ENCODE results near the gene TMC5. TPM values are rescaled to one million over a fixed set of nuclear protein-coding genes. Genes with fewer than 3 reads are reported as not detected.
A peak's percentile ranks its signal among the peaks of the same experiment; 100 is the strongest.

Gene TMC5
- total and polyA plus RNA-seq, 2 of the 13 experiments (the other 11 are each of a cell fraction or from before 2014, with no cell fraction given), result 0.09 to 0.41 TPM

- TF ChIP-seq ZNF580 (CRISPR knock-in tag; IDR thresholded peaks at IDR 0.05; ENCODE audit: borderline replicate concordance, low read depth) (peak; percentile 91; the same call in 1 of the 2 replicates), TBP (CRISPR knock-in tag; IDR thresholded peaks at IDR 0.05) (no peak), XRCC5 (optimal IDR thresholded peaks at IDR 0.05; ENCODE audit: low read length) (no peak), EP300 (IDR thresholded peaks at IDR 0.05; ENCODE audit: low read depth in 2 of 2, low read length in 2 of 2) (peak in 1 of 2 experiments; percentile 97; a peak in 2 of 4 replicates), EP300 (CRISPR knock-in tag; IDR thresholded peaks at IDR 0.05; ENCODE audit: borderline replicate concordance) (peak; percentile 93), ZNF274 (CRISPR knock-in tag; IDR thresholded peaks at IDR 0.05) (no peak), ZNF136 (CRISPR knock-in tag; IDR thresholded peaks at IDR 0.05; ENCODE audit: low read depth) (peak; percentile 75; the same call in 1 of the 2 replicates), SMAD1 (CRISPR knock-in tag; IDR thresholded peaks at IDR 0.05; ENCODE audit: borderline replicate concordance, low read depth) (no peak), KLF15 (CRISPR knock-in tag; IDR thresholded peaks at IDR 0.05; ENCODE audit: borderline replicate concordance) (no peak), ZZZ3 (CRISPR knock-in tag; IDR thresholded peaks at IDR 0.05; ENCODE audit: borderline replicate concordance) (no peak), ZNF543 (CRISPR knock-in tag; IDR thresholded peaks at IDR 0.05) (no peak), NPAS2 (CRISPR knock-in tag; IDR thresholded peaks at IDR 0.05; ENCODE audit: borderline replicate concordance) (no peak), NFIB (CRISPR knock-in tag; IDR thresholded peaks at IDR 0.05; ENCODE audit: borderline replicate concordance) (no peak), ZNF362 (CRISPR knock-in tag; IDR thresholded peaks at IDR 0.05; ENCODE audit: borderline replicate concordance) (peak; percentile 51; the same call in 1 of the 2 replicates), ELK4 (CRISPR knock-in tag; IDR thresholded peaks at IDR 0.05; ENCODE audit: borderline replicate concordance) (no peak), ZNF589 (CRISPR knock-in tag; conservative IDR thresholded peaks at IDR 0.05) (no peak), ZNF354B (CRISPR knock-in tag; IDR thresholded peaks at IDR 0.05) (no peak), ZNF879 (CRISPR knock-in tag; IDR thresholded peaks at IDR 0.05) (no peak), TBX2 (CRISPR knock-in tag; IDR thresholded peaks at IDR 0.05; ENCODE audit: borderline replicate concordance) (peak; percentile 92), ZNF484 (CRISPR knock-in tag; IDR thresholded peaks at IDR 0.05; ENCODE audit: borderline replicate concordance, low read depth) (no peak), REXO4 (CRISPR knock-in tag; IDR thresholded peaks at IDR 0.05; ENCODE audit: borderline replicate concordance) (no peak), CHCHD3 (CRISPR knock-in tag; IDR thresholded peaks at IDR 0.05) (no peak), SNAPC2 (CRISPR knock-in tag; IDR thresholded peaks at IDR 0.05) (peak; percentile 81; the same call in 1 of the 2 replicates)
- TF ChIP-seq, protein P1, sequence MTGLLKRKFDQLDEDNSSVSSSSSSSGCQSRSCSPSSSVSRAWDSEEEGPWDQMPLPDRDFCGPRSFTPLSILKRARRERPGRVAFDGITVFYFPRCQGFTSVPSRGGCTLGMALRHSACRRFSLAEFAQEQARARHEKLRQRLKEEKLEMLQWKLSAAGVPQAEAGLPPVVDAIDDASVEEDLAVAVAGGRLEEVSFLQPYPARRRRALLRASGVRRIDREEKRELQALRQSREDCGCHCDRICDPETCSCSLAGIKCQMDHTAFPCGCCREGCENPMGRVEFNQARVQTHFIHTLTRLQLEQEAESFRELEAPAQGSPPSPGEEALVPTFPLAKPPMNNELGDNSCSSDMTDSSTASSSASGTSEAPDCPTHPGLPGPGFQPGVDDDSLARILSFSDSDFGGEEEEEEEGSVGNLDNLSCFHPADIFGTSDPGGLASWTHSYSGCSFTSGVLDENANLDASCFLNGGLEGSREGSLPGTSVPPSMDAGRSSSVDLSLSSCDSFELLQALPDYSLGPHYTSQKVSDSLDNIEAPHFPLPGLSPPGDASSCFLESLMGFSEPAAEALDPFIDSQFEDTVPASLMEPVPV (CRISPR knock-in tag; IDR thresholded peaks at IDR 0.05), result no peak
These were observed 124.6 kb downstream of the TMC5 start (continued) for GRCh38 chr16:19542138-19542821.
